Measurements from ENCODE around the gene BIVM.

DNA sequence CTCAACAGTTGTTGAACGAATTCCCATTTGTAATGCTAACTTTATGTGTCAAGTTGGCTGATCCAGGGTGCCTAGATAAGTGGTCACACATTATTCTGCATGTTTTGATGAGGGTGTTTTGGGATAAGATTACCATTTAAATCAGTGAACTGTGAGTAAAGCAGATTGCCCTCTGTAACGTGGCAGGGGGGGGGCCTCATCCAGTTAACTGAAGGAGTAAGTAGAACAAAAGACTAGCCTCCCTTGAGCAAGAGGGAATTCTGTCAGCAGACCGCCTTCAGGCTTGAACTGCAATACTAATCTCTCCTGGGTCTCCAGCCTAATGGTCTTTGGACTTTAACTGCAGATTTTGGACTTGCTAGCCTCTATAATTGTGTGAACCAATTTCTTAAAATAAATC, 21.2 kb upstream of the BIVM start:
- TF ChIP-seq, protein P1, sequence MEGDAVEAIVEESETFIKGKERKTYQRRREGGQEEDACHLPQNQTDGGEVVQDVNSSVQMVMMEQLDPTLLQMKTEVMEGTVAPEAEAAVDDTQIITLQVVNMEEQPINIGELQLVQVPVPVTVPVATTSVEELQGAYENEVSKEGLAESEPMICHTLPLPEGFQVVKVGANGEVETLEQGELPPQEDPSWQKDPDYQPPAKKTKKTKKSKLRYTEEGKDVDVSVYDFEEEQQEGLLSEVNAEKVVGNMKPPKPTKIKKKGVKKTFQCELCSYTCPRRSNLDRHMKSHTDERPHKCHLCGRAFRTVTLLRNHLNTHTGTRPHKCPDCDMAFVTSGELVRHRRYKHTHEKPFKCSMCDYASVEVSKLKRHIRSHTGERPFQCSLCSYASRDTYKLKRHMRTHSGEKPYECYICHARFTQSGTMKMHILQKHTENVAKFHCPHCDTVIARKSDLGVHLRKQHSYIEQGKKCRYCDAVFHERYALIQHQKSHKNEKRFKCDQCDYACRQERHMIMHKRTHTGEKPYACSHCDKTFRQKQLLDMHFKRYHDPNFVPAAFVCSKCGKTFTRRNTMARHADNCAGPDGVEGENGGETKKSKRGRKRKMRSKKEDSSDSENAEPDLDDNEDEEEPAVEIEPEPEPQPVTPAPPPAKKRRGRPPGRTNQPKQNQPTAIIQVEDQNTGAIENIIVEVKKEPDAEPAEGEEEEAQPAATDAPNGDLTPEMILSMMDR (IDR thresholded peaks at IDR 0.05): no peak
- no peak for TF ChIP-seq POLR2A (IDR thresholded peaks at IDR 0.05)
